ENCODE data around the gene ERP27. TPM values are rescaled to one million over a fixed set of nuclear protein-coding genes. Genes with fewer than 3 reads are reported as not detected.

The ERP27 gene
- total RNA-seq, 1 experiment from 2014 or later: not detected

GRCh38 chr12:14868916-14869506 lies 69.3 kb downstream of the ERP27 start:
- H3K4me1 Mint-ChIP-seq: no peaks in the 10 kb centered on the region
- H3K27me3 Mint-ChIP-seq (ENCODE audit: low read depth): peaks cover 6% of the 10 kb centered on the region
- ChIA-PET POLR2A (no interaction called here), CTCF (no interaction called here)
- TF ChIP-seq GABPB1 (CRISPR knock-in tag; IDR thresholded peaks at IDR 0.05): no peak
- no peak for TF ChIP-seq NFATC4 (CRISPR knock-in tag; IDR thresholded peaks at IDR 0.05)
- TF ChIP-seq, protein P1, sequence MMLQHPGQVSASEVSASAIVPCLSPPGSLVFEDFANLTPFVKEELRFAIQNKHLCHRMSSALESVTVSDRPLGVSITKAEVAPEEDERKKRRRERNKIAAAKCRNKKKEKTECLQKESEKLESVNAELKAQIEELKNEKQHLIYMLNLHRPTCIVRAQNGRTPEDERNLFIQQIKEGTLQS (CRISPR knock-in tag; conservative IDR thresholded peaks at IDR 0.05): no peak
- TF ChIP-seq TP53 (CRISPR knock-in tag; IDR thresholded peaks at IDR 0.05): no peak
- TF ChIP-seq, protein P2, sequence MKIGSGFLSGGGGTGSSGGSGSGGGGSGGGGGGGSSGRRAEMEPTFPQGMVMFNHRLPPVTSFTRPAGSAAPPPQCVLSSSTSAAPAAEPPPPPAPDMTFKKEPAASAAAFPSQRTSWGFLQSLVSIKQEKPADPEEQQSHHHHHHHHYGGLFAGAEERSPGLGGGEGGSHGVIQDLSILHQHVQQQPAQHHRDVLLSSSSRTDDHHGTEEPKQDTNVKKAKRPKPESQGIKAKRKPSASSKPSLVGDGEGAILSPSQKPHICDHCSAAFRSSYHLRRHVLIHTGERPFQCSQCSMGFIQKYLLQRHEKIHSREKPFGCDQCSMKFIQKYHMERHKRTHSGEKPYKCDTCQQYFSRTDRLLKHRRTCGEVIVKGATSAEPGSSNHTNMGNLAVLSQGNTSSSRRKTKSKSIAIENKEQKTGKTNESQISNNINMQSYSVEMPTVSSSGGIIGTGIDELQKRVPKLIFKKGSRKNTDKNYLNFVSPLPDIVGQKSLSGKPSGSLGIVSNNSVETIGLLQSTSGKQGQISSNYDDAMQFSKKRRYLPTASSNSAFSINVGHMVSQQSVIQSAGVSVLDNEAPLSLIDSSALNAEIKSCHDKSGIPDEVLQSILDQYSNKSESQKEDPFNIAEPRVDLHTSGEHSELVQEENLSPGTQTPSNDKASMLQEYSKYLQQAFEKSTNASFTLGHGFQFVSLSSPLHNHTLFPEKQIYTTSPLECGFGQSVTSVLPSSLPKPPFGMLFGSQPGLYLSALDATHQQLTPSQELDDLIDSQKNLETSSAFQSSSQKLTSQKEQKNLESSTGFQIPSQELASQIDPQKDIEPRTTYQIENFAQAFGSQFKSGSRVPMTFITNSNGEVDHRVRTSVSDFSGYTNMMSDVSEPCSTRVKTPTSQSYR (CRISPR knock-in tag; IDR thresholded peaks at IDR 0.05): no peak
- TF ChIP-seq RELA (CRISPR knock-in tag; IDR thresholded peaks at IDR 0.05; ENCODE audit: borderline replicate concordance): no peak
- no peak for TF ChIP-seq PRRX2 (CRISPR knock-in tag; IDR thresholded peaks at IDR 0.05)
- no peak for TF ChIP-seq ZNF138 (CRISPR knock-in tag; conservative IDR thresholded peaks at IDR 0.05)
- TF ChIP-seq FOXP1 (CRISPR knock-in tag; IDR thresholded peaks at IDR 0.05; ENCODE audit: borderline replicate concordance): no peak
- no peak for TF ChIP-seq FOXP4 (CRISPR knock-in tag; IDR thresholded peaks at IDR 0.05)
- TF ChIP-seq, protein P3, sequence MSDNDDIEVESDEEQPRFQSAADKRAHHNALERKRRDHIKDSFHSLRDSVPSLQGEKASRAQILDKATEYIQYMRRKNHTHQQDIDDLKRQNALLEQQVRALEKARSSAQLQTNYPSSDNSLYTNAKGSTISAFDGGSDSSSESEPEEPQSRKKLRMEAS (CRISPR knock-in tag; IDR thresholded peaks at IDR 0.05): no peak
- TF ChIP-seq, protein P4, sequence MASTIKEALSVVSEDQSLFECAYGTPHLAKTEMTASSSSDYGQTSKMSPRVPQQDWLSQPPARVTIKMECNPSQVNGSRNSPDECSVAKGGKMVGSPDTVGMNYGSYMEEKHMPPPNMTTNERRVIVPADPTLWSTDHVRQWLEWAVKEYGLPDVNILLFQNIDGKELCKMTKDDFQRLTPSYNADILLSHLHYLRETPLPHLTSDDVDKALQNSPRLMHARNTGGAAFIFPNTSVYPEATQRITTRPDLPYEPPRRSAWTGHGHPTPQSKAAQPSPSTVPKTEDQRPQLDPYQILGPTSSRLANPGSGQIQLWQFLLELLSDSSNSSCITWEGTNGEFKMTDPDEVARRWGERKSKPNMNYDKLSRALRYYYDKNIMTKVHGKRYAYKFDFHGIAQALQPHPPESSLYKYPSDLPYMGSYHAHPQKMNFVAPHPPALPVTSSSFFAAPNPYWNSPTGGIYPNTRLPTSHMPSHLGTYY (CRISPR knock-in tag; IDR thresholded peaks at IDR 0.05): no peak
- TF ChIP-seq IRF1 (CRISPR knock-in tag; IDR thresholded peaks at IDR 0.05): no peak
- no peak overlapping the region for H3K4me3 Mint-ChIP-seq
- H3K36me3 Mint-ChIP-seq: peaks cover 18% of the 10 kb centered on the region
- no peak overlapping the region for H3K27ac Mint-ChIP-seq
- H3K9me3 Mint-ChIP-seq: peaks cover 31% of the 10 kb centered on the region
- ATAC-seq (no peak), DNase-seq (ENCODE audit: low spot score) (no peak)

Other genes starting within 250 kb of the ERP27 start
- 3.4 to 4.3 TPM (median 3.9 TPM) in 3 replicates for gene GUCY2C, start 241.9 kb downstream of the ERP27 start, total RNA-seq (2021)
- 98.4 to 111 TPM (median 102 TPM) in 3 replicates for gene WBP11, start 135.1 kb downstream of the ERP27 start, total RNA-seq (2021)
- gene C12orf60, start 134.9 kb downstream of the ERP27 start, total RNA-seq (2021): 1.3 to 2.0 TPM (median 1.8 TPM) in 3 replicates
- gene SMCO3, start 124.4 kb downstream of the ERP27 start, total RNA-seq (2021): not detected in 3 replicates
- not detected in 3 replicates for gene ART4, start 95.0 kb downstream of the ERP27 start, total RNA-seq (2021)
- 0.32 to 0.96 TPM (median 0.66 TPM) in 3 replicates for gene MGP, start 52.7 kb downstream of the ERP27 start, total RNA-seq (2021)
- gene ARHGDIB, start 23.1 kb upstream of the ERP27 start, total RNA-seq (2021): 0.80 to 2.3 TPM (median 1.6 TPM) in 3 replicates
- not detected in 3 replicates for gene PDE6H, start 34.5 kb upstream of the ERP27 start, total RNA-seq (2021)

All from WTC11 (cell line).